Nephron progenitor cell (in vitro differentiated cells): Measurements from ENCODE around the gene MRTFB.

Experiments used
- DNase-seq: peaks from one replicate; pipeline ENCODE4 v3.0.0; 2021
- H3K27ac Mint-ChIP-seq: 2 replicates; pipeline ENCODE4 v1.8.0; 2021; ENCODE audit warnings: mild to moderate bottlenecking, moderate library complexity, mixed read lengths
- H3K27me3 Mint-ChIP-seq: 2 replicates; pipeline ENCODE4 v1.8.0; 2021; ENCODE audit warnings: mild to moderate bottlenecking, low read depth, mixed read lengths; ENCODE audit not compliant: poor library complexity
- H3K36me3 Mint-ChIP-seq: 2 replicates; pipeline ENCODE4 v1.8.0; 2021; ENCODE audit warnings: low read depth, mixed read lengths
- H3K4me1 Mint-ChIP-seq: 2 replicates; pipeline ENCODE4 v1.8.0; 2021; ENCODE audit warnings: mixed read lengths
- H3K4me3 Mint-ChIP-seq: 2 replicates; pipeline ENCODE4 v1.8.0; 2021; ENCODE audit warnings: mild to moderate bottlenecking, moderate library complexity, mixed read lengths
- H3K9me3 Mint-ChIP-seq: 2 replicates; pipeline ENCODE4 v1.8.0; 2021; ENCODE audit warnings: mild to moderate bottlenecking, moderate library complexity, mixed read lengths
- TF ChIP-seq, protein P1 (sequence below): fragments of 200-600 bp; sonication (generic); IDR thresholded peaks from 2 replicates; pipeline ENCODE4 v1.5.0; 2021; ENCODE audit warnings: antibody characterized with exemption

MRTFB gene

DNA sequence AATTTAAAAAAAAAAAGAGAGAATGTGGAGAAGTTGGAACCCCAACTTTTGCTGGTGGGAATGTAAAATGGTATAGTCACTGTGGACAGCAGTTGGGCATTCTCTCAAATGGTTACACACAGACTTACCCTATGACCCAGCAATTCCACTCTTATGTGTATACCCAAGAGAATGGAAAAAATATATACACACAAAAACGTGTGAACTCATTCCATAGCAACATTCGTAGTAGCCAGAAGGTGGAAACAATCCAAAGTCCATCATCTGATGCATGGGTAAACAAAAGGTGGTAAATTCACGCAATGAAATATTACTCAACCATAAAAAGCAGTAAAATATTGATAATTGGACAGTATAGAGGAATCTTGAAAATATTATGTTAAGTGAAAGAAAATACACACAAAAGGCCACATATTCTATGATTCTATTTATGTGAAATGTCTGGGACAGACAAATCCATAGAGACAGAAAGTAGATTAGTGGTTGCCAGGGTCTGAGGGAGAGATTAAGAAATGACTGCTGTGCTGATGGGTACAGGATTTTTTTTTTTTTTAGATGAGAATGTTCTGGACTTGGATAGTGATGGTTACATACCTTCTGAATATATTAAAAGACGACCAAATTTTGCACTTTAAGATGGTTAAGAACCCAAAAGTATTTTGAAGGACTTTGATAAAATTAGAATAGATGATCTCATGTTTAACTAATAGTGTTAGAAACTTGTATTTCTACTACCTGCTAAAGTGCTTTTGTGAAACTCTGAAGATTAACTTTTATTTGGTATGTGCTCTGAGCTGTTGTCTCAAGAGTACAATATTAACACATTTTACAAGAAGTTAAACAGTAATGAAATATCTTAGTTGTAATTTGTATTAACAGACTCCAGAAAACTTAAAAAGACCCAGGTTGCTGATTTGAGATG lies 60.9 kb downstream of the MRTFB start:
- Mint-ChIP-seq H3K4me1 (peaks cover 4% of the 10 kb centered on the region), H3K4me3 (no peak overlapping the region)
- TF ChIP-seq, protein P1, sequence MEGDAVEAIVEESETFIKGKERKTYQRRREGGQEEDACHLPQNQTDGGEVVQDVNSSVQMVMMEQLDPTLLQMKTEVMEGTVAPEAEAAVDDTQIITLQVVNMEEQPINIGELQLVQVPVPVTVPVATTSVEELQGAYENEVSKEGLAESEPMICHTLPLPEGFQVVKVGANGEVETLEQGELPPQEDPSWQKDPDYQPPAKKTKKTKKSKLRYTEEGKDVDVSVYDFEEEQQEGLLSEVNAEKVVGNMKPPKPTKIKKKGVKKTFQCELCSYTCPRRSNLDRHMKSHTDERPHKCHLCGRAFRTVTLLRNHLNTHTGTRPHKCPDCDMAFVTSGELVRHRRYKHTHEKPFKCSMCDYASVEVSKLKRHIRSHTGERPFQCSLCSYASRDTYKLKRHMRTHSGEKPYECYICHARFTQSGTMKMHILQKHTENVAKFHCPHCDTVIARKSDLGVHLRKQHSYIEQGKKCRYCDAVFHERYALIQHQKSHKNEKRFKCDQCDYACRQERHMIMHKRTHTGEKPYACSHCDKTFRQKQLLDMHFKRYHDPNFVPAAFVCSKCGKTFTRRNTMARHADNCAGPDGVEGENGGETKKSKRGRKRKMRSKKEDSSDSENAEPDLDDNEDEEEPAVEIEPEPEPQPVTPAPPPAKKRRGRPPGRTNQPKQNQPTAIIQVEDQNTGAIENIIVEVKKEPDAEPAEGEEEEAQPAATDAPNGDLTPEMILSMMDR, result no peak

DNA sequence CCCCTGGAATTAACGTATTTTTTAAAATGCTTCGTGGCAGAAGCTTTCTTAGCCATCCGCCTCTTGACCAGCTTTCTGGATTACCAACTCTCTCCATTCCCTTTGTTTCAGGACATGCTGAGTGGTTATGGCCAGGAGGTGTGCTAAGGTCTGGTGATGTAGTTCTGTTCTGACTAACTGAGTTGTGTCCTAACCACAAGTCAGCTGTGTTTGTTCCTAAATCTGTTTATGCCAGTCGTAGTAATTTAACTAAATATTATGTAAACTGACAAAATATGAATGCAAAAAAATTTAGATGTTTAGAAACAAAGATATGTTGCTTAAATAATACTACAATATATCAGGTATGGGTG lies 61.6 kb downstream of the MRTFB start:
- Mint-ChIP-seq H3K27ac (no peak overlapping the region), H3K9me3 (peaks cover 6% of the 10 kb centered on the region), H3K4me3 (no peak overlapping the region), H3K4me1 (peaks cover 4% of the 10 kb centered on the region), H3K36me3 (peaks cover 50% of the 10 kb centered on the region), H3K27me3 (no peaks in the 10 kb centered on the region)
- no peak for DNase-seq
- TF ChIP-seq, protein P1, result no peak

More for the DNA sequence above, 60.9 kb downstream of the MRTFB start:
- DNase-seq, result no peak
- Mint-ChIP-seq H3K36me3 (peaks cover 47% of the 10 kb centered on the region), H3K27me3 (no peaks in the 10 kb centered on the region), H3K9me3 (peaks cover 6% of the 10 kb centered on the region), H3K27ac (no peak overlapping the region)

DNA sequence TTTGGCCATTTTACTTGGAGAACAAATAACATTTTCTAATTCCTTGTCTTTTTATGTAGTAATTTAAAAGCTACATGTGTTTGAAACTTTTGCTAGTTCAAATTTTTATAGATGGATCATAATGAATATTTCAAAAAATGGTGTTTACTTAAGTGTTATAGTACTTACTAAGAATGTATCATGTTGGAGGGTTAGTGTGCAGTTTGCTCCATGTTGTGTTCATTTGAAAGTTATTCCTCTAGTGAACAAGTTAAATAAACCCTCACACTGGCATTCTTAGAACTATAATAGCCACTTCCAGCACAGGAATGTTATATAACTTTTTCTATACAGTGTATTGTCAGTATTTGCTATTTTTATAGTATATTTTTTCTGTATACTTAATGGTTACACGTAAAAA lies 62.8 kb downstream of the MRTFB start:
- Mint-ChIP-seq H3K4me3 (no peak overlapping the region), H3K4me1 (peaks cover 4% of the 10 kb centered on the region), H3K27ac (no peak overlapping the region), H3K27me3 (no peaks in the 10 kb centered on the region), H3K36me3 (peaks cover 50% of the 10 kb centered on the region), H3K9me3 (peaks cover 16% of the 10 kb centered on the region)
- TF ChIP-seq, protein P1, result no peak
- DNase-seq, result no peak

DNA sequence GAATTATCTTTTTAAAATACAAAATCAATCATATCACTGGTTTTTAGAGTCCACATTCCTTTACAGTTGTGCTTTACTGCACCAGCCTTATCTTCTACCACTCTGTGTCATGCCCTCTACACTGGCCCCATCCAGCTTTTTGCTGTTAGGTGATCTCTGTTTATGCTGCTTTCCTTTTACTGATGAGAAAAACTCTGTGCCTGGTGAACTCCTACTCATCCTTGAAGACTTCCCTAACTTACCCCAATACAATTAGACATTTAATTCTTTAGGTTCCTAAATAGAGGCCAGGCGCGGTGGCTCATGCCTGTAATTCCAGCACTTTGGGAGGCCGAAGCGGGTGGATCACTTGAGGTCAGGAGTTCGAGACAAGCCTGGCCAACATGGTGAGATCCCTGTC lies 64.6 kb downstream of the MRTFB start:
- Mint-ChIP-seq H3K27me3 (no peaks in the 10 kb centered on the region), H3K4me1 (peaks cover 4% of the 10 kb centered on the region), H3K4me3 (no peak overlapping the region), H3K36me3 (peaks cover 47% of the 10 kb centered on the region), H3K27ac (no peak overlapping the region), H3K9me3 (peaks cover 15% of the 10 kb centered on the region)
- no peak for DNase-seq
- TF ChIP-seq, protein P1, result no peak

DNA sequence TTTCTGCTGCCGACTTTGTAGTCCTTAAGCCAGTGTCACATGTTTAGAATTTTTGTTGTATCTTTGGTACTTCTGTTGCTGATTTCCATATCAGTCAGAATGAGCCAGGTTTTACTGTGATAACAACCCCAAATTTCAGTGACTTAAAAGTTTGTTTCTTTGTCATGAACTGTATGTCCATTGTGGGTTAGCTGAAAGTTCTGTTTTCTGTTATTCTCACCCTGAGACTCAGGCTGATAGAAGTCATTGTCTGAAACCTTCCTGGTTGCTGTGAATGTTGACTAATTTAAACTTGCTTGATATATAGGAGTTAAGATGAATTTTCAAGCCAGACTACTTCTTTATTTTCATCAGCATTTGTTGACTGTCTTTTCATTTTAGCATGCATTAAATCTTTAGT lies 68.8 kb downstream of the MRTFB start:
- peaks cover 4% of the 10 kb centered on the region for H3K4me1 Mint-ChIP-seq
- no peak for DNase-seq
- no peaks in the 10 kb centered on the region for H3K27me3 Mint-ChIP-seq
- TF ChIP-seq, protein P1, result no peak
- H3K36me3 Mint-ChIP-seq, result peaks cover 66% of the 10 kb centered on the region
- no peak overlapping the region for H3K27ac Mint-ChIP-seq
- H3K9me3 Mint-ChIP-seq, result peaks cover 15% of the 10 kb centered on the region
- H3K4me3 Mint-ChIP-seq, result no peak overlapping the region

DNA sequence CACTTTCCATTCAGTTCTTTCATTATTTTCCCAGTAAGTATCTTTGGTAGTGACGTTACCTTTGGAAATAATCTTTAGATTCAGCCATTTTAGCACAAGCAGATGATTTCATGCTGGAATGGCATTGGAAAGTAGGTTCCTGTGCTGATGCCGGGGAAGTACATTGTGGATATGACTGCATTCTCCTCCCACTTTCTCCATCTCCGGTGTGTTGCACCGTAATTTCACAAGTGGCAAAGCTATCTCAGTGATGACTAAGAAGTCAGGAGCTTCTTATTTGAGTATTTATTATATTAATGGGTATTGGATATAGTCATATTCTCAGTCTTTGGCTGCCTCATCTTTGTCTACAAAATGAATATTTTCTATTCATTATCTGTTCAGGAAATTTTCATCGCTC lies 69.8 kb downstream of the MRTFB start:
- TF ChIP-seq, protein P1, result no peak
- H3K4me1 Mint-ChIP-seq, result peaks cover under 1% of the 10 kb centered on the region
- no peaks in the 10 kb centered on the region for H3K27me3 Mint-ChIP-seq
- DNase-seq, result no peak
- H3K9me3 Mint-ChIP-seq, result peaks cover 15% of the 10 kb centered on the region
- no peak overlapping the region for H3K4me3 Mint-ChIP-seq
- H3K36me3 Mint-ChIP-seq, result peaks cover 62% of the 10 kb centered on the region
- no peak overlapping the region for H3K27ac Mint-ChIP-seq
